ENCODE results near the gene VPREB1. TPM values are rescaled to one million over a fixed set of nuclear protein-coding genes. Genes with fewer than 3 reads are reported as not detected.

VPREB1 gene
- total RNA-seq, 1 experiment from 2014 or later: not detected

GRCh38 chr22:22239311-22239939, 5.2 kb upstream of the VPREB1 start (continued):
- TF ChIP-seq CTCF (IDR thresholded peaks at IDR 0.05 in 2 of 3, conservative IDR thresholded peaks at IDR 0.05 in 1 of 3; ENCODE audit: borderline replicate concordance in 1 of 3, insufficient read depth in 1 of 3, low read depth in 2 of 3, low read length in 2 of 3) (no peak), ZBTB33 (IDR thresholded peaks at IDR 0.05; ENCODE audit: extremely low read depth, insufficient replicate concordance, low read length) (no peak), SP1 (IDR thresholded peaks at IDR 0.05; ENCODE audit: low read depth) (no peak), EZH2 (IDR thresholded peaks at IDR 0.05) (no peak), ATF3 (IDR thresholded peaks at IDR 0.05) (no peak), RAD21 (IDR thresholded peaks at IDR 0.05; ENCODE audit: low read depth) (no peak), ZFX (IDR thresholded peaks at IDR 0.05) (no peak)

- DNase-seq (ENCODE audit: low read depth, low spot score): no peak
- H3K9ac ChIP-seq (ENCODE audit: low read length): no peak overlapping the region
- ChIA-PET RAD21 (ENCODE audit: low non-redundant PET in 1 of 2, low total read pairs in 2 of 2, uncharacterized antibody in 2 of 2, unreplicated experiment in 2 of 2) (no interaction called here), CTCF (no interaction called here), POLR2A (no interaction called here)
- H4K20me1 ChIP-seq (ENCODE audit: insufficient read depth): no peaks in the 10 kb centered on the region
- H3K36me3 ChIP-seq (ENCODE audit: control insufficient read depth in 1 of 2, insufficient read depth in 2 of 2, low read length in 2 of 2): no peaks in the 10 kb centered on the region
- H3K4me1 ChIP-seq (ENCODE audit: control insufficient read depth in 1 of 2, insufficient read depth in 2 of 2, low read length in 2 of 2): no peaks in the 10 kb centered on the region
- no peak overlapping the region for H3K4me2 ChIP-seq (ENCODE audit: low read length)
- peaks cover 7% of the 10 kb centered on the region; the same call in 1 of the 2 replicates for H3K27me3 ChIP-seq (ENCODE audit: insufficient read depth, low read length)
- H3K4me3 ChIP-seq (replicated peaks in 1 of 2; ENCODE audit: low read depth in 1 of 2, low read length in 2 of 2): no peak overlapping the region
- H3K79me2 ChIP-seq (ENCODE audit: insufficient read depth, low read length): no peaks in the 10 kb centered on the region
- H3K9me3 ChIP-seq (ENCODE audit: control insufficient read depth in 1 of 2, insufficient read depth in 1 of 2, low read depth in 1 of 2, low read length in 2 of 2): no peaks in the 10 kb centered on the region
- ATAC-seq: no peak
- no peak overlapping the region for H3K27ac ChIP-seq (ENCODE audit: low read depth, low read length)
- no peaks in the 10 kb centered on the region for H3K9me2 ChIP-seq (ENCODE audit: insufficient read depth)
- BruUV-seq (replicated peaks): no TSS peak
- no peak overlapping the region for H2AFZ ChIP-seq (ENCODE audit: low read depth, low read length, poor library complexity, severe bottlenecking)
- intact Hi-C loops (cut with micrococcal nuclease): no loop called here
- TF ChIP-seq SRF (IDR thresholded peaks at IDR 0.05; ENCODE audit: low read depth) (no peak), MAX (IDR thresholded peaks at IDR 0.05) (no peak), ZBTB33 (IDR thresholded peaks at IDR 0.05; ENCODE audit: extremely low read depth, insufficient replicate concordance, low read length) (no peak), ELF1 (IDR thresholded peaks at IDR 0.05; ENCODE audit: borderline replicate concordance, low read depth) (no peak), SP1 (IDR thresholded peaks at IDR 0.05; ENCODE audit: low read depth) (no peak), REST (IDR thresholded peaks at IDR 0.05; ENCODE audit: low read depth) (no peak), YY1 (IDR thresholded peaks at IDR 0.05; ENCODE audit: extremely low read depth, insufficient replicate concordance, low read depth, low read length) (no peak), CBX3 (IDR thresholded peaks at IDR 0.05; ENCODE audit: low read depth) (no peak), ZFX (IDR thresholded peaks at IDR 0.05) (no peak), CEBPB (IDR thresholded peaks at IDR 0.05; ENCODE audit: low read depth) (no peak), JUND (IDR thresholded peaks at IDR 0.05) (no peak)
These were observed 3.1 kb upstream of the VPREB1 start for GRCh38 chr22:22241554-22241898.
